Measurements from ENCODE around the gene INPPL1.

Gene INPPL1

DNA sequence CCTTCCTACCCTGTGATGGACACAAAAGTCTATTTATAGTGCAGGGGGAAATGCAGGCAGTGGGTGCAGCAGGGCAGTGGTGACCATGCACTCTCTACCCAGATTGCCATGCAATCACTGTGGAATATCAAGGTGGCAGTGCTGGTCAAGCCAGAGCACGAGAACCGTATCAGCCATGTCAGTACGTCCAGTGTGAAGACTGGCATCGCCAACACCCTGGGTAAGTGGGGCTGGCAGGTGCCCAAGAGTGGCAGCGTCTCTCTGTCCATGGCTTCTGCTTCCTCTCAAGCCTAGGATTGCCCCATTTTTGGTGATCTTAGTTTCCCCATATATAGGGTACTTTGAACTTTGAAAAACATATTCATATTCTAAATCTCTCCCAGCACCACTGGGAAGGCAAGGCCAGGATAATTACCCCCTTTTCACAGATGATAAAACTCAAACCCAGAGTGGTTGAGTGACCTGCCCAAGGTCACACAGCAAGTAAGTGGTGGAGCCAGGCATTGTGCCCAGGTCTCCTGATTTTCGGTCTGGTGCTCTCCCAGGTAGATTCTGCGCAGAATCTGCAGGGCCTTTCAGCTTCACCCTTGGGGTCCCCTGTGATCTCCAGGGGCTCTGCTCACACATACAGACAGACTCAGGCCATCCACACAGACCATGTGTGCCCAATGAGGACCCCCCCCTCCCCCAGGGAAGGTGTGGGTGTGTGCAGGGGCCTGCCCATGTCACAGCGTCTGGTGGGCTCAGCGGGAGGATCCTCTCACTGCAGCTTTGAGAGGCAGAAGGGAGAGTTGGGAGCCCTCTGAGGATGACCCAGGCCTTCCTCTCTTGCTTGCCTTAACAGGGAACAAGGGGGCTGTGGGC is 7.1 kb downstream of the INPPL1 start:
- DNase-seq (ENCODE audit: low read depth in 2 of 2): no peak

- DNase-seq (ENCODE audit: low read depth in 2 of 2): no peak
Measured at GRCh38 chr11:72232260-72233055, 7.9 kb downstream of the INPPL1 start.

DNA sequence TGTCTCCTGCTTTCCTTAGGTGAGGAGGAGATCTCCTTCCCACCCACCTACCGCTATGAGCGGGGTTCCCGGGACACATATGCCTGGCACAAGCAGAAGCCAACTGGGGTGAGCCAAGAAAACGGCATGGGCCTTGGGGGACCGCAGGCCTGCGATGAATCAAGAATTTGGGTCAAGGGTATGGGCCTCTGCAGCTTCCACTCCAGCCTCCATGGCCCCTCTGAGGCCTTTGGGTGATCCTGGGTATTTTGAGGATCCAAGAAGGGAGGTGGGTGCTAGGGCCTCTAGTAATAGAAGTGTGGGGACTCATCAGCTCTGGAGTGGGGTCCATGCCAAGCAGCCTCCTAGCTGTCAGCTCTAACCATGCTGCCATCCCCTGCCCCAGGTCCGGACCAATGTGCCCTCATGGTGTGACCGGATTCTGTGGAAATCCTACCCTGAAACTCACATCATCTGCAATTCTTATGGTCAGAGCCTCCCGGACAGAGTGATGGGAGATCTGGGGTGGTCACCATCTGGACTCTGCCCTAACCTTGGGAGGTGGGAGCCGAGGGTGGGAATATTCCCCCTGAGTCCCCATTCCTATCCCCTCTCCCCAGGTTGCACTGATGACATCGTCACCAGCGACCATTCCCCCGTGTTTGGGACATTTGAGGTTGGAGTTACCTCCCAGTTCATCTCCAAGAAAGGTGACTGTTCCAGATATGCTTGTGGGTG is 8.6 kb downstream of the INPPL1 start:
- DNase-seq (ENCODE audit: low read depth in 2 of 2): no peak

GRCh38 chr11:72233773-72234513 is 9.4 kb downstream of the INPPL1 start:
- no peak for DNase-seq (ENCODE audit: low read depth in 2 of 2)

DNA sequence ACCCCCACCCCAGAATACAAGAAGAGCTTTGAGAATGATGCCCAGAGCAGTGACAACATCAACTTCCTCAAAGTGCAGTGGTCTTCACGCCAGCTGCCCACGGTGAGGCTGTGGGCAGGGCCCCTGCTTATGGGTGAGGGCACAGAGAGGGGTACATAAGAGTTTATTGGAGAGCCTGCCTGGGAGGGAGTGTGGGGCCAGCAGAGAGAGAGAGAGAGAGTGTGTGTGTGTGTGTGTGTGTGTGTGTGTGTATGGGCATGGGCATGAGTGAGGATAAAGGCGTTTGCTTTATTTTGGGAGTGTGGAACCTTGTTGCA is 9.9 kb downstream of the INPPL1 start:
- DNase-seq (ENCODE audit: low read depth in 2 of 2): no peak

DNA sequence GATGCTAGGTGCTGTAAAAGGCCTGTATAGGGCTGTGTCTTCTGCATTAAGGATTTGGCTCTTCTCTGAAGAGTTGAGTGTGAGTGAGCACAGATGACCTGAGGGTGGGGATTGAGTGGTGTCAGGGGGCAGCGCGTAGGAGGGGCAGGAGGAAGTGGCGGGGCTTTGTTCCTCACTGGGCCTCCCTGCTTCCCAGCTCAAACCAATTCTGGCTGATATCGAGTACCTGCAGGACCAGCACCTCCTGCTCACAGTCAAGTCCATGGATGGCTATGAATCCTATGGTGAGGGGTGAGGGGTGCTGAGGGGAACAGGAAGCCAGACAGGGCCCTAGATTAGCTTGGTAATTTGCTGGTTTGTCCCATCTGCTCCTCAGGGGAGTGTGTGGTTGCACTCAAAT is 10.4 kb downstream of the INPPL1 start:
- no peak for DNase-seq (ENCODE audit: low read depth in 2 of 2)

DNA sequence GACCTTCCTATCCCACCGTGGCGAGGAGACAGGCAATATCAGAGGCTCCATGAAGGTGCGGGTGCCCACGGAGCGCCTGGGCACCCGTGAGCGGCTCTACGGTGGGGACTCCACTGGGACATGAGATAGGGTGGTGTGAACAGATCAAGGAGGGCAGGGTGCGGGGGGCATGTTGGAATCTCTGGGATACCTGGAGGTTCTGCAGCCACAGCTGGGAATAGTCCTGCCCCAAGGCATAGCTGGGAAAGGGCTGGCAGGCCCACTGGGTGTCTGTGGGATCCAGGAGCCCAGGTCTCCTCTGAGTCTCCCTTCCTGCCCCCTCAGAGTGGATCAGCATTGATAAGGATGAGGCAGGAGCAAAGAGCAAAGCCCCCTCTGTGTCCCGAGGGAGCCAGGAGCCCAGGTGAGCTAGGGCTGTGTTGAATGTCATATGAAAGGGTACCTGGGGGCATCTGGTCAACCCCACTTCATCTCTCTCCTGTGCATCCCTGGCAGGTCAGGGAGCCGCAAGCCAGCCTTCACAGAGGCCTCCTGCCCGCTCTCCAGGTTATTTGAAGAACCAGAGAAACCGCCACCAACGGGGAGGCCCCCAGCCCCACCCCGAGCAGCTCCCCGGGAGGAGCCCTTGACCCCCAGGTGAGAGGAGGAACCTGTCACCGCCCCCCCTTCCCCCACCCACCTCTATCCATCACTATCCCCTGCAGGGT is 10.9 kb downstream of the INPPL1 start:
- no peak for DNase-seq (ENCODE audit: low read depth in 2 of 2)

GRCh38 chr11:72236083-72236697 is 11.6 kb downstream of the INPPL1 start:
- DNase-seq (ENCODE audit: low read depth in 2 of 2): no peak

- DNase-seq (ENCODE audit: low read depth in 2 of 2): no peak
Measured at GRCh38 chr11:72236774-72237111, 12.2 kb downstream of the INPPL1 start.

- no peak for DNase-seq (ENCODE audit: low read depth in 2 of 2)
Measured at GRCh38 chr11:72237112-72237931, 12.8 kb downstream of the INPPL1 start.

DNA sequence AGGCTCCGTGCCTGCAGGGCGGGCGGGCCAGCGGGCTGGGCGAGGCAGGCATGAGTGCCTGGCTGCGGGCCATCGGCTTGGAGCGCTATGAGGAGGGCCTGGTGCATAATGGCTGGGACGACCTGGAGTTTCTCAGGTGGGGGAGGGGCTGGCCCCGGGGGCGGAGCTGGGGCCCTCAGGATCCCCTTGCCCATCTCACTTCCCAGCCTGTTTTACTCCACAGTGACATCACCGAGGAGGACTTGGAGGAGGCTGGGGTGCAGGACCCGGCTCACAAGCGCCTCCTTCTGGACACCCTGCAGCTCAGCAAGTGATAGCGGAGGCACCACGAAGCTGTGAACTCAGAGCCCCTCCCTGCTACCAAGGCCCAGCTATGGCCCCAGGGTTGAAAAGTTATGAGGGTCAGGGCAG is 13.5 kb downstream of the INPPL1 start:
- DNase-seq (ENCODE audit: low read depth in 2 of 2): no peak

DNA sequence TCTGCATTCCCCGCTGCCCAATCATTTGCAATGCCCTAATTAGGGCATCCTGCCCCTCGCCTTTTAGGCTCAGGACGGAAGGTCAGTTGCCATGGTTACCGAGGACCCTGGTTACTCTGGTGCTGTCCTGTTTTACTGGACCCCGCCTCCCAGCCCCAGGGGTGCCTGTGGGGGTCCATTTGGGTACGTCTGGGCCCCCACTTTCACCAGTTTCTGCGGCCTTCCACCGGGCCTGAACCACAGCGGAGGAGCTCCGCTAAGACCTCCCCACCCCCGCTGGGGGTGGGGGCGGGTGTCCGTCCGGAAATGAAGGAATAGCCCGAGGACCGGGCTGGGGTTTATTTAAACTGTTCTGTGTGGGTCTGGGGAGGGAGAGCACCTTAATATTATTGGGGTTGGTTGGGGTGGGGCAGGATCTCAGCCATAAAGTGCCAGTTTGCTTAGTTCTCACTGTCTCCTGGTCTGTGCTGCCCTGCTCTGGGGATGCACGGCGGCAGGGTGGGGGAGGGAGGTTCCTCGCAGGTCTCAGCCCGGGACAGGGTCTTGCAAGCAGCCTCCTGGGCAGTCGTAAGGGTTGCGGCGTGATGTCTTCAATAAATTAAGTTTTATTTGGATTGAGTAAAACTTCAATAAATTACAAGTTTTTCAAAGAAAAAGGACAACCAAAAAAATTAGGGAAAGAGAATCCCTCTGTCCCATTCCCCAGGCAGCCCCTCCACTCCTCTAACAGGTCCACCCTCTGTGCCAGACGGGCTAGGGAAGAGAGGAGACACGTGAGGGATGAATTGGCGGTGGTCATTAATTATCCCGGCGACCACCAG is 14.1 kb downstream of the INPPL1 start:
- no peak for DNase-seq (ENCODE audit: low read depth in 2 of 2)

- DNase-seq (ENCODE audit: low read depth in 2 of 2): no peak
Measured at GRCh38 chr11:72239313-72239848, 14.8 kb downstream of the INPPL1 start.

GRCh38 chr11:72239849-72240460 is 15.4 kb downstream of the INPPL1 start:
- DNase-seq (ENCODE audit: low read depth in 2 of 2): no peak

DNA sequence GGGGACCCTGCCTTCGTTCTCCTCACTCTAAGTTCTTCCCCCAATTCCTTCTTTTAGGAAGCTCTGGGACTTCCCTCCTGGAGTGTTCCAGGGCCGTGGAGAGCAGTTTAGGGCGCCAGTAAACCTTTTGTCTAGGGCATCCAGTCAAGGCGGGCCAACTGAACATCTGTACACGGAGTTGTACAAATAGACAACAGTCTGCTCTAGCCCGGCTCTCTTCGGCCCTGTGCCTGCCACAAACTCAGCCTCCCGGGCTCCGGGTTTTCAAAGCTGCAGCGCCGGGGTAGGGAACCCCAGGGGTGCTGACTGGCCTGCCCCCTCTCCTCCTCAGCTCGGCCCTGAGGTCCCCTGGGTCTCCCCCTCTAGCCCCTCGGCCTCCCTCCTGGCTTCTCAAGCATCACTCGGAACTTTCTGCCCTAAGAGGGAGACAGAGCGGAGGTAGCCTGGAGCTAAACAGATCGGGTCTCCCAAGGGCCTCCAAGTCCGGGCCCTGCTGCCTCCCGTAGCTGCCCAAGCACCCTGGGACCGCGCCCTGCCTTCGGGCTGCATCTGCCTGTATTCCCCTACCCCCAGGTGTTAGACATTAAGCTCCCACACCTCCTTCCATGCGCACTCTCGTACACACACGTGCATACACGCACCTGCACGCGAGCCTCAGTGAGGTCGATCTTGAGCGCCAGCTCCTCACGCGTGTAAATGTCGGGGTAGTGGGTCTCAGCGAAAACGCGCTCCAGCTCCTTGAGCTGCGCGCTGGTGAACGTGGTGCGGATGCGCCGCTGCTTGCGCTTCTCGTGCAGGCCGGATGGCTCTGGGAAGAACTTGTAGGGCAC is 16.1 kb downstream of the INPPL1 start:
- DNase-seq (ENCODE audit: low read depth in 2 of 2): no peak

GRCh38 chr11:72241291-72241781 is 16.8 kb downstream of the INPPL1 start:
- no peak for DNase-seq (ENCODE audit: low read depth in 2 of 2)

GRCh38 chr11:72242141-72242540 is 17.6 kb downstream of the INPPL1 start:
- no peak for DNase-seq (ENCODE audit: low read depth in 2 of 2)
